Erythroblast (primary cell): ENCODE measurements around the gene SUSD2.

Experiments used
- GATA1 ChIP-seq: IDR thresholded peaks from 2 replicates; pipeline ENCODE4 v1.6.1; 2011; ENCODE audit warnings: low read depth, mild to moderate bottlenecking, control low read depth, low read length, moderate library complexity
- POLR2A ChIP-seq: IDR thresholded peaks from 2 replicates; pipeline ENCODE4 v1.6.1; 2011; ENCODE audit warnings: mild to moderate bottlenecking, low read length

DNA sequence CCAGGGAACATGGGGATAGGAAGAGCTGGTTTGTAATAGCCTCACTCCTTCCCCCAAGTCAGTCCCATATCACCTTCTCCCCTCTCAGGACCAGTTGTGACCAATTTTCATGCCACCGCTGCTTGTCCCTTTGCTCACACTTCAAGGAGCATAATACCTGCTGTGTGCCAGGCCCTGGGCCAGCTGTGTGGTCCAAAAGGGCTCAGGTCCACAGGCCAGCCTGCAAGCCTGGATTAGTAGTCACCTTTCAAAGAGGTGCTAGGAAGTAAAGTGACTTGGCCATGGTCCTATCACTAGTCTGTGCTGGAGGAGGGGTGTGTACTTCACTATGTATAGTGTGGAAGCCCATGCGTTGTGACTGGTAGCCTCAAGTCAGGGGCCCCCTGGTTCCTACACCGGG is 38.5 kb upstream of the SUSD2 start:
- TF ChIP-seq POLR2A (no peak), GATA1 (no peak)
